K562 (cell line): ENCODE data around the gene PAX8. TPM values are rescaled to one million over a fixed set of nuclear protein-coding genes. Genes with fewer than 3 reads are reported as not detected.

Experiments used
- ATAC-seq: fragments of 200-7000 bp; cut with Tn5 transposase; 3 replicates; pipeline ENCODE4 v1.9.1; 2020; ENCODE audit warnings: moderate library complexity
- BruUV-seq: library from RNA; stranded (reverse); fragments of 400-500 nt; replicated peaks from 2 replicates; lab custom pipeline; 2021; lab: Mats Ljungman, UMichigan
- CTCF ChIA-PET: fragments of 300-600 bp; formaldehyde crosslinking; extraction: SDS; loops from one replicate; lab custom pipeline; 2021; ENCODE audit warnings: low intra/inter-chr PET ratio; lab: Yijun Ruan, JAX
- POLR2A ChIA-PET: fragments of 300-600, 350-650 bp; sonication (Branson Sonifier 250); formaldehyde crosslinking; extraction: SDS; loops from one replicate; lab custom pipeline; 2021; ENCODE audit warnings: antibody characterized with exemption, inconsistent platforms; lab: Yijun Ruan, JAX
- DNase-seq, 4 experiments: peaks; one replicate each; pipeline versions ENCODE4 v3.0.0 to v3.0.0-alpha.2; 2011 to 2018; ENCODE audit warnings: low spot score in 3 of 4, mixed read lengths in 3 of 4; ENCODE audit errors: extremely low read depth in 1 of 4
- FAIRE-seq: peaks from 2 replicates; lab custom pipeline; 2011; peaks lifted over from hg19 to GRCh38; lab: Jason Lieb, UNC
- H2AFZ ChIP-seq: 2 replicates; pipeline ENCODE4 v1.6.0; 2011; ENCODE audit warnings: low read depth, low read length, control low read depth, inconsistent platforms
- H3K27ac ChIP-seq: fragments of 200-600 bp; 3 replicates; pipeline ENCODE4 v1.8.0; 2011; ENCODE audit warnings: low read depth, mild to moderate bottlenecking, control low read depth, inconsistent platforms, low read length, moderate library complexity, mixed read lengths; ENCODE audit errors: extremely low read depth
- H3K27me3 ChIP-seq, 2 experiments: fragments of 300-600 bp in 1 of 2; 2 replicates in 1 of 2; 3 replicates in 1 of 2; pipeline versions ENCODE4 v1.6.0 to v1.8.0; 2011; ENCODE audit warnings: inconsistent platforms in 2 of 2, low read length in 2 of 2, mild to moderate bottlenecking in 1 of 2, mixed read lengths in 1 of 2, moderate library complexity in 1 of 2; ENCODE audit not compliant: control insufficient read depth in 2 of 2, insufficient read depth in 2 of 2
- H3K36me3 ChIP-seq: fragments of 300-600 bp; 3 replicates; pipeline ENCODE4 v1.8.0; 2011; ENCODE audit warnings: mild to moderate bottlenecking, low read length, inconsistent platforms; ENCODE audit not compliant: control insufficient read depth, insufficient read depth
- H3K4me1 ChIP-seq, 2 experiments: fragments of 200-600 bp in 1 of 2; replicated peaks in 1 of 2; 2 replicates in 1 of 2; 3 replicates in 1 of 2; pipeline versions ENCODE4 v1.5.1 to v1.8.0; 2011; ENCODE audit warnings: inconsistent platforms in 2 of 2, low read length in 2 of 2, mild to moderate bottlenecking in 1 of 2, mixed read lengths in 1 of 2, moderate library complexity in 1 of 2; ENCODE audit not compliant: control insufficient read depth in 2 of 2, insufficient read depth in 2 of 2
- H3K4me2 ChIP-seq: 2 replicates; pipeline ENCODE4 v1.6.1; 2011; ENCODE audit warnings: low read length, control low read depth, inconsistent platforms, mixed read lengths; ENCODE audit not compliant: insufficient read depth
- H3K4me3 ChIP-seq: fragments of 200-600 bp; sonication (generic), shearing (Covaris generic); 2 replicates; pipeline ENCODE4 v1.5.1; 2016; ENCODE audit warnings: control low read depth, inconsistent platforms
- H3K79me2 ChIP-seq: fragments of 200-600 bp; 3 replicates; pipeline ENCODE4 v1.8.0; 2011; ENCODE audit warnings: low read length, inconsistent platforms; ENCODE audit not compliant: control insufficient read depth, insufficient read depth
- H3K9ac ChIP-seq, 2 experiments: 2 replicates each; pipeline versions ENCODE4 v1.6.0 to v1.6.1; 2011; ENCODE audit warnings: low read depth in 2 of 2, low read length in 2 of 2, control low read depth in 1 of 2, inconsistent platforms in 1 of 2, mild to moderate bottlenecking in 1 of 2, mixed read lengths in 1 of 2; ENCODE audit not compliant: insufficient read depth in 1 of 2
- H3K9me1 ChIP-seq: one replicate; pipeline ENCODE4 v1.6.0; 2011; ENCODE audit warnings: inconsistent platforms, mild to moderate bottlenecking, low read length, moderate library complexity; ENCODE audit not compliant: control insufficient read depth, insufficient read depth
- H3K9me3 ChIP-seq: replicated peaks from 2 replicates; pipeline ENCODE4 v1.5.1; 2011; ENCODE audit warnings: low read depth, low read length, inconsistent platforms; ENCODE audit not compliant: control insufficient read depth, insufficient read depth
- H4K20me1 ChIP-seq: replicated peaks from 2 replicates; pipeline ENCODE4 v1.6.1; 2011; ENCODE audit warnings: low read length, inconsistent platforms, mixed read lengths; ENCODE audit not compliant: control insufficient read depth, insufficient read depth
- BRD4 ChIP-seq: fragments of 200-600 bp; sonication (generic); IDR thresholded peaks from 2 replicates; pipeline ENCODE4 v1.6.1; 2017; ENCODE audit warnings: inconsistent platforms
- CBX8 ChIP-seq: fragments of 200-600 bp; sonication (generic); IDR thresholded peaks from 2 replicates; pipeline ENCODE4 v1.6.1; 2012; ENCODE audit warnings: borderline replicate concordance, mixed run types, low read depth, mild to moderate bottlenecking, moderate library complexity, mixed read lengths, low read length, control low read depth, inconsistent platforms; ENCODE audit not compliant: poor library complexity, severe bottlenecking; ENCODE audit errors: extremely low read depth
- CHD1 ChIP-seq: fragments of 200-600 bp; sonication (generic); IDR thresholded peaks from one replicate; pipeline ENCODE4 v1.6.1; 2012; ENCODE audit warnings: mild to moderate bottlenecking, moderate library complexity, low read length, inconsistent platforms
- CREBBP ChIP-seq: IDR thresholded peaks from one replicate; pipeline ENCODE4 v1.6.1; 2012; ENCODE audit warnings: low read depth, mild to moderate bottlenecking, control low read depth, inconsistent platforms, low read length
- POLR2A ChIP-seq: fragments of 450-650 bp; conservative IDR thresholded peaks from 2 replicates; pipeline ENCODE4 v1.6.1; 2016
- POLR3G ChIP-seq: IDR thresholded peaks from 2 replicates; pipeline ENCODE4 v1.6.1; 2011; ENCODE audit not compliant: insufficient read length, insufficient replicate concordance; ENCODE audit errors: extremely low read depth
- SAP30 ChIP-seq: fragments of 200-600 bp; sonication (generic); IDR thresholded peaks from 2 replicates; pipeline ENCODE4 v1.6.1; 2012; ENCODE audit warnings: borderline replicate concordance, low read depth, mild to moderate bottlenecking, moderate library complexity, low read length, control low read depth, inconsistent platforms; ENCODE audit not compliant: insufficient read depth, poor library complexity, severe bottlenecking
- STAG1 ChIP-seq: sonication (generic); formaldehyde crosslinking; IDR thresholded peaks from 2 replicates; pipeline ENCODE4 v1.5.0; 2020; ENCODE audit warnings: missing genetic modification reagents, borderline replicate concordance
- ZNF3 ChIP-seq: fragments of 250-450 bp; sonication (Bioruptor Pico); IDR thresholded peaks from 2 replicates; pipeline ENCODE4 v1.5.0; 2021; ENCODE audit warnings: mild to moderate bottlenecking, moderate library complexity
- WGBS: fragments of 100-300 bp; shearing (Covaris generic); methylation state at CpG from one replicate; pipeline ENCODE4 v1.1.6; 2016; ENCODE audit warnings: low coverage, mixed read lengths; ENCODE audit not compliant: insufficient coverage; ENCODE audit errors: missing lambda C conversion rate; 5-methylcytosine and 5-hydroxymethylcytosine counted together
- in situ Hi-C: fragments of 300-500 bp; cut with MboI; formaldehyde crosslinking; loops from 4 replicates; pipeline ENCODE4 v1.15.0; 2018; ENCODE audit warnings: inconsistent platforms, mixed read lengths
- intact Hi-C: fragments of 100-400 bp; cut with micrococcal nuclease; formaldehyde crosslinking; loops from 2 replicates; pipeline ENCODE4 v1.14.2; 2022
- polyA plus RNA-seq, 8 experiments: library from polyadenylated mRNA; depleted of rRNA in 4 of 8; stranded (reverse) in 5 of 8; unstranded in 3 of 8; fragments of >200 nt; fragmentation: Nextera tagmentation in 2 of 8; fragmentation: Illumina TruSeq in 1 of 8; extraction: Ambion mirVana in 2 of 8; extraction: Trizol in 1 of 8; gene quantifications; 2 replicates each; pipeline versions ENCODE4 v1.2.1 to v1.2.3, GENCODE V29; 2011 to 2014; ENCODE audit warnings: inconsistent platforms in 1 of 8, missing spikeins in 1 of 8
- total RNA-seq, 7 experiments: library from RNA; depleted of rRNA in 6 of 7; stranded (reverse); fragments of >200 nt in 6 of 7; fragmentation: Illumina TruSeq in 2 of 7; extraction: Trizol in 2 of 7; gene quantifications; 2 replicates each; pipeline versions ENCODE4 v1.2.1 to v1.2.3, GENCODE V29; 2011 to 2021; ENCODE audit warnings: low replicate concordance in 1 of 7
- TF ChIP-seq, protein P1 (sequence below): fragments of 150-350 bp; IDR thresholded peaks from 2 replicates; pipeline ENCODE4 v1.6.1; 2014; ENCODE audit warnings: low read depth, mild to moderate bottlenecking, low read length, borderline replicate concordance
- TF ChIP-seq, protein P2 (sequence below): sonication (generic); formaldehyde crosslinking; IDR thresholded peaks from 2 replicates; pipeline ENCODE4 v1.8.0; 2022; ENCODE audit warnings: missing genetic modification reagents, mild to moderate bottlenecking, borderline replicate concordance

The PAX8 gene
- total and polyA plus RNA-seq, 9 of the 15 experiments (the other 6 are each of a cell fraction or from before 2014, with no cell fraction given): 0.13 to 2.1 (median 0.51) TPM

DNA sequence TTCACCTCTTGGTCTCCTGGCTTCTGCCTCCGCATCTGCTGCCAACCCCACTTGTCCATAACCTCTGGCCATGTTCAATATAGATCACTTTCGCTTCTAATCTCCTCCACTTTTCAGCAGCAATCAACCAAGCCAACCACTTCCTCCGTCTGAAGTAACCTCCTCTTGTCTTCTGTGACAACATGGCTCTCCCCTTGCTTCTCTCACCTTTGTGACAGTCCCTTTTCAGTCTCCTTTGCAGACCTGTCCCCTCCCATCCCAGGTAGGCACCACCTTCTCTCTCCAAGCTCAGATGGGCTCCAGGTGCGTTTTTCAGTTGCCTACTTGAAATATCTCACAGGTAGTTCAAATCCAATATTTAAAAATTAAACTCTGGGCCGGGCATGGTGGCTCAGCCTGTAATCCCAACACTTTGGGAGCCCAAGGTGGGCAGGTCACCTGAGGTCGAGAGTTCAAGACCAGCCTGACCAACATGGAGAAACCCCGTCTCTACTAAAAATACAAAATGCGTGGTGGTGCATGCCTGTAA is 109.7 kb downstream of the PAX8 start:
- Histone ChIP-seq H3K4me1 (peaks cover 23 to 26% of the 10 kb centered on the region in 2 experiments), H3K27me3 (no peaks in the 10 kb centered on the region), H2AFZ (peak overlapping the region; percentile 63), H3K4me3 (no peak overlapping the region), H3K27ac (no peak overlapping the region), H3K9me1 (no peaks in the 10 kb centered on the region), H3K9me3 (no peaks in the 10 kb centered on the region), H3K9ac (no peak overlapping the region), H3K79me2 (peaks cover 4% of the 10 kb centered on the region), H4K20me1 (no peaks in the 10 kb centered on the region), H3K4me2 (no peak overlapping the region), H3K36me3 (no peaks in the 10 kb centered on the region)
- TF ChIP-seq STAG1 (no peak), POLR2A (no peak), CREBBP (no peak), SAP30 (no peak), CBX8 (no peak), CHD1 (no peak), POLR3G (no peak), BRD4 (no peak), ZNF3 (no peak)
- TF ChIP-seq, protein P1, sequence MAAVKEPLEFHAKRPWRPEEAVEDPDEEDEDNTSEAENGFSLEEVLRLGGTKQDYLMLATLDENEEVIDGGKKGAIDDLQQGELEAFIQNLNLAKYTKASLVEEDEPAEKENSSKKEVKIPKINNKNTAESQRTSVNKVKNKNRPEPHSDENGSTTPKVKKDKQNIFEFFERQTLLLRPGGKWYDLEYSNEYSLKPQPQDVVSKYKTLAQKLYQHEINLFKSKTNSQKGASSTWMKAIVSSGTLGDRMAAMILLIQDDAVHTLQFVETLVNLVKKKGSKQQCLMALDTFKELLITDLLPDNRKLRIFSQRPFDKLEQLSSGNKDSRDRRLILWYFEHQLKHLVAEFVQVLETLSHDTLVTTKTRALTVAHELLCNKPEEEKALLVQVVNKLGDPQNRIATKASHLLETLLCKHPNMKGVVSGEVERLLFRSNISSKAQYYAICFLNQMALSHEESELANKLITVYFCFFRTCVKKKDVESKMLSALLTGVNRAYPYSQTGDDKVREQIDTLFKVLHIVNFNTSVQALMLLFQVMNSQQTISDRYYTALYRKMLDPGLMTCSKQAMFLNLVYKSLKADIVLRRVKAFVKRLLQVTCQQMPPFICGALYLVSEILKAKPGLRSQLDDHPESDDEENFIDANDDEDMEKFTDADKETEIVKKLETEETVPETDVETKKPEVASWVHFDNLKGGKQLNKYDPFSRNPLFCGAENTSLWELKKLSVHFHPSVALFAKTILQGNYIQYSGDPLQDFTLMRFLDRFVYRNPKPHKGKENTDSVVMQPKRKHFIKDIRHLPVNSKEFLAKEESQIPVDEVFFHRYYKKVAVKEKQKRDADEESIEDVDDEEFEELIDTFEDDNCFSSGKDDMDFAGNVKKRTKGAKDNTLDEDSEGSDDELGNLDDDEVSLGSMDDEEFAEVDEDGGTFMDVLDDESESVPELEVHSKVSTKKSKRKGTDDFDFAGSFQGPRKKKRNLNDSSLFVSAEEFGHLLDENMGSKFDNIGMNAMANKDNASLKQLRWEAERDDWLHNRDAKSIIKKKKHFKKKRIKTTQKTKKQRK: no peak
- TF ChIP-seq, protein P2, sequence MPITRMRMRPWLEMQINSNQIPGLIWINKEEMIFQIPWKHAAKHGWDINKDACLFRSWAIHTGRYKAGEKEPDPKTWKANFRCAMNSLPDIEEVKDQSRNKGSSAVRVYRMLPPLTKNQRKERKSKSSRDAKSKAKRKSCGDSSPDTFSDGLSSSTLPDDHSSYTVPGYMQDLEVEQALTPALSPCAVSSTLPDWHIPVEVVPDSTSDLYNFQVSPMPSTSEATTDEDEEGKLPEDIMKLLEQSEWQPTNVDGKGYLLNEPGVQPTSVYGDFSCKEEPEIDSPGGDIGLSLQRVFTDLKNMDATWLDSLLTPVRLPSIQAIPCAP: no peak
- in situ Hi-C loops: no loop called here
- CTCF ChIA-PET: no interaction called here
- no TSS peak for BruUV-seq
- FAIRE-seq (no peak), DNase-seq (no peak), ATAC-seq (no peak)
- POLR2A ChIA-PET: no interaction called here
- intact Hi-C loops: no loop called here
- WGBS: 64% methylated on average over 8 of the region's 8 CpGs
